Activated CD4-positive, CD25-positive, alpha-beta regulatory T cell (primary cell): ENCODE results near the gene RNF13.
A peak's percentile ranks its signal among the peaks of the same experiment; 100 is the strongest.
"Not testable (repeated sequence)": the region's sequence is repeated elsewhere in the genome, so short reads cannot be mapped to it uniquely, and the experiment has no call there.

Experiments used
- DNase-seq, 4 experiments: peaks; one replicate each; lab custom pipeline; 2025; lab: John Stamatoyannopoulos, UW

The RNF13 gene

GRCh38 chr3:149839896-149840295, 26.9 kb downstream of the RNF13 start:
- DNase-seq = no peak

GRCh38 chr3:149843502-149843901, 30.5 kb downstream of the RNF13 start:
- no peak for DNase-seq

GRCh38 chr3:149844091-149844490, 31.1 kb downstream of the RNF13 start:
- DNase-seq = no peak

GRCh38 chr3:149845570-149846244, 32.7 kb downstream of the RNF13 start:
- DNase-seq = no peak

- DNase-seq = no peak
Observed at GRCh38 chr3:149848238-149848637, 35.2 kb downstream of the RNF13 start.

- no peak for DNase-seq
Observed at GRCh38 chr3:149848688-149849087, 35.7 kb downstream of the RNF13 start.

GRCh38 chr3:149850787-149851584, 38.0 kb downstream of the RNF13 start:
- no peak for DNase-seq

- DNase-seq = no peak
Observed at GRCh38 chr3:149858911-149859310, 45.9 kb downstream of the RNF13 start.

GRCh38 chr3:149860881-149861280, 47.9 kb downstream of the RNF13 start:
- DNase-seq = no peak

- DNase-seq = no peak
Observed at GRCh38 chr3:149867563-149867962, 54.5 kb downstream of the RNF13 start.

- no peak for DNase-seq
Observed at GRCh38 chr3:149871855-149872254, 58.8 kb downstream of the RNF13 start.

GRCh38 chr3:149872589-149872988, 59.6 kb downstream of the RNF13 start:
- no peak for DNase-seq

GRCh38 chr3:149877668-149878067, 64.7 kb downstream of the RNF13 start:
- DNase-seq = no peak

GRCh38 chr3:149879872-149880271, 66.9 kb downstream of the RNF13 start:
- peak in 1 of 4 experiments; percentile 1 for DNase-seq

GRCh38 chr3:149881879-149882278, 68.9 kb downstream of the RNF13 start:
- DNase-seq = no peak

GRCh38 chr3:149883134-149883533, 70.1 kb downstream of the RNF13 start:
- DNase-seq = no peak

- not testable (repeated sequence) for DNase-seq
Observed at GRCh38 chr3:149883860-149884259, 70.8 kb downstream of the RNF13 start.

GRCh38 chr3:149884848-149885247, 71.8 kb downstream of the RNF13 start:
- not testable (repeated sequence) for DNase-seq

- DNase-seq = no peak
Observed at GRCh38 chr3:149886957-149887356, 73.9 kb downstream of the RNF13 start.

GRCh38 chr3:149891621-149892020, 78.6 kb downstream of the RNF13 start:
- DNase-seq = no peak

GRCh38 chr3:149892371-149892770, 79.4 kb downstream of the RNF13 start:
- DNase-seq = no peak

GRCh38 chr3:149894205-149894604, 81.2 kb downstream of the RNF13 start:
- DNase-seq = no peak

- no peak for DNase-seq
Observed at GRCh38 chr3:149895339-149895738, 82.3 kb downstream of the RNF13 start.
